Prostate gland (tissue), 2 donors: ENCODE measurements around the gene SLC10A7. TPM values are rescaled to one million over a fixed set of nuclear protein-coding genes. Genes with fewer than 3 reads are reported as not detected.

ENCODE experiments used
- DNase-seq: peaks from one replicate; pipeline ENCODE4 v3.0.0-alpha.2; 2019; ENCODE audit warnings: low spot score
- H3K27ac ChIP-seq, 2 donors: fragments of 200-600 bp; sonication (generic); 2 replicates each; pipeline ENCODE4 v1.5.1; 2017 to 2019
- H3K27me3 ChIP-seq: fragments of 200-600 bp; sonication (generic); replicated peaks from 2 replicates; pipeline ENCODE4 v1.5.1; 2019; ENCODE audit not compliant: insufficient read depth
- H3K36me3 ChIP-seq, 2 donors: fragments of 200-600 bp; sonication (generic); 1 replicate in 1 of 2; 2 replicates in 1 of 2; pipeline versions ENCODE4 v1.5.1 to v1.8.1; 2017 to 2019
- H3K4me1 ChIP-seq: fragments of 200-600 bp; sonication (generic); replicated peaks from 2 replicates; pipeline ENCODE4 v1.5.1; 2019
- H3K4me3 ChIP-seq, 2 donors: fragments of 200-600 bp; sonication (generic); 2 replicates each; pipeline ENCODE4 v1.5.1; 2017 to 2019
- H3K9me3 ChIP-seq: fragments of 200-600 bp; sonication (generic); 2 replicates; pipeline ENCODE4 v1.5.1; 2017
- CTCF ChIP-seq, 4 experiments: fragments of 200-600 bp in 2 of 4; fragments of 450-650 bp in 2 of 4; sonication (generic) in 2 of 4; IDR thresholded peaks; 1 replicate in 3 of 4; 2 replicates in 1 of 4; pipeline ENCODE4 v1.5.1; 2016 to 2019; ENCODE audit warnings: antibody characterized with exemption in 4 of 4, mild to moderate bottlenecking in 2 of 4, moderate library complexity in 2 of 4
- POLR2A ChIP-seq: fragments of 450-650 bp; IDR thresholded peaks from one replicate; pipeline ENCODE4 v1.6.1; 2016; ENCODE audit warnings: antibody characterized with exemption, mild to moderate bottlenecking
- POLR2AphosphoS5 ChIP-seq: sonication (generic); formaldehyde crosslinking; IDR thresholded peaks from one replicate; pipeline ENCODE4 v1.6.1; 2017; ENCODE audit warnings: antibody characterized with exemption
- WGBS: methylation state at CpG from one replicate; pipeline ENCODE4 v1.1.5; 2018; 5-methylcytosine and 5-hydroxymethylcytosine counted together
- intact Hi-C: fragments of 100-400 bp; cut with DNase I; formaldehyde crosslinking; loops from one replicate; pipeline ENCODE4 v1.14.2; 2022
- total RNA-seq, 2 donors: library from RNA; depleted of rRNA; stranded (reverse); fragments of >200 nt; gene quantifications; one replicate each; pipeline ENCODE4 v1.1.0, GENCODE V29; 2016

SLC10A7 gene
- total RNA-seq, 2 donors from 2014 or later = 9.9 to 11.2 TPM

- intact Hi-C loops = no loop called here
- Histone ChIP-seq H3K4me1 (no peaks in the 10 kb centered on the region), H3K27me3 (no peaks in the 10 kb centered on the region), H3K36me3 (no peaks in the 10 kb centered on the region), H3K9me3 (no peaks in the 10 kb centered on the region), H3K4me3 (no peak overlapping the region), H3K27ac (no peak overlapping the region)
- DNase-seq = no peak
- TF ChIP-seq POLR2AphosphoS5 = no peak
- TF ChIP-seq POLR2A = no peak
- TF ChIP-seq CTCF (IDR thresholded peaks at IDR 0.05) = no peak
Observed at GRCh38 chr4:146229406-146229805, 292.3 kb downstream of the SLC10A7 start.

GRCh38 chr4:146224326-146224966 is 297.3 kb downstream of the SLC10A7 start:
- Histone ChIP-seq H3K4me3 (no peak overlapping the region), H3K4me1 (no peaks in the 10 kb centered on the region), H3K9me3 (no peaks in the 10 kb centered on the region), H3K27me3 (no peaks in the 10 kb centered on the region), H3K27ac (no peak overlapping the region), H3K36me3 (no peaks in the 10 kb centered on the region)
- DNase-seq = no peak
- no peak for TF ChIP-seq POLR2AphosphoS5
- TF ChIP-seq CTCF (IDR thresholded peaks at IDR 0.05) = no peak
- TF ChIP-seq POLR2A = no peak
- WGBS = 32% methylated on average over 8 of the region's 8 CpGs
- intact Hi-C loops = no loop called here

- no peak for TF ChIP-seq POLR2A
- TF ChIP-seq POLR2AphosphoS5 = no peak
- TF ChIP-seq CTCF (IDR thresholded peaks at IDR 0.05) = no peak
- 76% methylated on average over 8 of the region's 8 CpGs for WGBS
- no peak overlapping the region for H3K27ac ChIP-seq
- H3K9me3 ChIP-seq = no peaks in the 10 kb centered on the region
- no peak for DNase-seq
- H3K4me3 ChIP-seq = no peak overlapping the region
- no peaks in the 10 kb centered on the region for H3K36me3 ChIP-seq
- H3K4me1 ChIP-seq = no peaks in the 10 kb centered on the region
- intact Hi-C loops = no loop called here
- H3K27me3 ChIP-seq = no peaks in the 10 kb centered on the region
Observed at GRCh38 chr4:146222313-146222712, 299.4 kb downstream of the SLC10A7 start.

GRCh38 chr4:146214238-146214637 is 307.5 kb downstream of the SLC10A7 start, which contains the start of gene REELD1:
TSS of gene REELD1 (plus strand) at chr4:146214538. CDS start at chr4:146216953, 2,415 bp downstream.
- no peaks in the 10 kb centered on the region for H3K36me3 ChIP-seq
- DNase-seq = no peak
- intact Hi-C loops = no loop called here
- H3K27ac ChIP-seq = no peak within 1 kb of the TSS
- 65% methylated on average over 5 of the region's 5 CpGs for WGBS
- no peak within 1 kb of the TSS for H3K4me3 ChIP-seq
- TF ChIP-seq POLR2A (no peak), CTCF (IDR thresholded peaks at IDR 0.05) (no peak)
- no peaks in the 10 kb centered on the region for H3K9me3 ChIP-seq
- no peaks in the 10 kb centered on the region for H3K27me3 ChIP-seq
- H3K4me1 ChIP-seq = no peaks in the 10 kb centered on the region

GRCh38 chr4:146212781-146213180 is 309.0 kb downstream of the SLC10A7 start:
- H3K4me1 ChIP-seq = no peaks in the 10 kb centered on the region
- H3K27me3 ChIP-seq = no peaks in the 10 kb centered on the region
- no peak for DNase-seq
- H3K4me3 ChIP-seq = no peak overlapping the region
- 89% methylated on average over 9 of the region's 9 CpGs for WGBS
- intact Hi-C loops = no loop called here
- no peaks in the 10 kb centered on the region for H3K36me3 ChIP-seq
- TF ChIP-seq POLR2AphosphoS5 = no peak
- no peak for TF ChIP-seq CTCF (IDR thresholded peaks at IDR 0.05)
- no peak for TF ChIP-seq POLR2A
- no peak overlapping the region for H3K27ac ChIP-seq
- no peaks in the 10 kb centered on the region for H3K9me3 ChIP-seq
